Vagina (tissue), 2 donors: ENCODE measurements around the gene PIP5K1B. TPM values are rescaled to one million over a fixed set of nuclear protein-coding genes. Genes with fewer than 3 reads are reported as not detected.

Source experiments
- DNase-seq, 2 donors: peaks; one replicate each; pipeline ENCODE4 v3.0.0-alpha.2; 2017; ENCODE audit errors: extremely low spot score in 2 of 2
- H3K27ac ChIP-seq: fragments of 200-600 bp; sonication (generic); one replicate; pipeline ENCODE4 v1.5.1; 2019
- H3K27me3 ChIP-seq: fragments of 200-600 bp; sonication (generic); one replicate; pipeline ENCODE4 v1.5.1; 2019
- H3K36me3 ChIP-seq, 2 donors: fragments of 200-600 bp; sonication (generic); one replicate each; pipeline ENCODE4 v1.5.1; 2017 to 2019
- H3K4me1 ChIP-seq: fragments of 200-600 bp; sonication (generic); one replicate; pipeline ENCODE4 v1.5.1; 2019
- H3K4me3 ChIP-seq, 2 donors: fragments of 200-600 bp; sonication (generic); 1 replicate in 1 of 2; 2 replicates in 1 of 2; pipeline ENCODE4 v1.5.1; 2016 to 2019
- H3K9me3 ChIP-seq: fragments of 200-600 bp; sonication (generic); one replicate; pipeline ENCODE4 v1.5.1; 2019
- CTCF ChIP-seq, 3 experiments: fragments of 450-650 bp in 2 of 3; fragments of 200-600 bp in 1 of 3; sonication (generic) in 1 of 3; IDR thresholded peaks; one replicate each; pipeline ENCODE4 v1.5.1; 2017 to 2019; ENCODE audit warnings: antibody characterized with exemption in 3 of 3, mild to moderate bottlenecking in 2 of 3, moderate library complexity in 2 of 3
- POLR2A ChIP-seq, 2 donors: fragments of 450-650 bp; IDR thresholded peaks; one replicate each; pipeline ENCODE4 v1.6.1; 2017; ENCODE audit warnings: antibody characterized with exemption in 2 of 2, mild to moderate bottlenecking in 2 of 2, moderate library complexity in 2 of 2
- POLR2AphosphoS5 ChIP-seq, 2 donors: sonication (generic); formaldehyde crosslinking; IDR thresholded peaks; one replicate each; pipeline ENCODE4 v1.9.0; 2017; ENCODE audit warnings: antibody characterized with exemption in 2 of 2, mild to moderate bottlenecking in 2 of 2, low read depth in 1 of 2; ENCODE audit not compliant: insufficient read depth in 1 of 2
- intact Hi-C: fragments of 100-400 bp; cut with DNase I; formaldehyde crosslinking; loops from one replicate; pipeline ENCODE4 v1.15.1; 2023
- total RNA-seq: library from RNA; depleted of rRNA; stranded (reverse); fragments of >200 nt; gene quantifications from one replicate; pipeline ENCODE4 v1.2.3, GENCODE V29; 2016

The PIP5K1B gene
- total RNA-seq, 1 donor from 2014 or later = 2.9 TPM

GRCh38 chr9:69009708-69010107 is 304.7 kb downstream of the PIP5K1B start:
- Histone ChIP-seq H3K4me3 (no peak overlapping the region), H3K4me1 (no peaks in the 10 kb centered on the region), H3K27me3 (no peaks in the 10 kb centered on the region), H3K27ac (no peak overlapping the region), H3K36me3 (no peaks in the 10 kb centered on the region), H3K9me3 (no peaks in the 10 kb centered on the region)
- DNase-seq = no peak
- TF ChIP-seq CTCF (IDR thresholded peaks at IDR 0.05) (no peak), POLR2AphosphoS5 (IDR thresholded peaks at IDR 0.05; ENCODE audit: insufficient read depth in 1 of 2, low read depth in 1 of 2) (no peak), POLR2A (IDR thresholded peaks at IDR 0.05) (no peak)
- intact Hi-C loops = no loop called here

- DNase-seq = no peak
- H3K4me1 ChIP-seq = no peaks in the 10 kb centered on the region
- TF ChIP-seq POLR2A (IDR thresholded peaks at IDR 0.05) (no peak), POLR2AphosphoS5 (IDR thresholded peaks at IDR 0.05; ENCODE audit: insufficient read depth in 1 of 2, low read depth in 1 of 2) (no peak), CTCF (IDR thresholded peaks at IDR 0.05) (no peak)
Measured at GRCh38 chr9:69012696-69013381, 307.8 kb downstream of the PIP5K1B start.

GRCh38 chr9:69013382-69013727 is 308.3 kb downstream of the PIP5K1B start:
- Histone ChIP-seq H3K36me3 (no peaks in the 10 kb centered on the region), H3K4me1 (no peaks in the 10 kb centered on the region), H3K9me3 (no peaks in the 10 kb centered on the region), H3K4me3 (no peak overlapping the region), H3K27ac (no peak overlapping the region), H3K27me3 (no peaks in the 10 kb centered on the region)
- intact Hi-C loops = no loop called here
- no peak for DNase-seq
- TF ChIP-seq POLR2A (IDR thresholded peaks at IDR 0.05) = no peak
- TF ChIP-seq CTCF (IDR thresholded peaks at IDR 0.05) = no peak

More at GRCh38 chr9:69012696-69013381, 307.8 kb downstream of the PIP5K1B start:
- Histone ChIP-seq H3K27ac (no peak overlapping the region), H3K36me3 (no peaks in the 10 kb centered on the region), H3K4me3 (no peak overlapping the region), H3K27me3 (no peaks in the 10 kb centered on the region), H3K9me3 (no peaks in the 10 kb centered on the region)
- intact Hi-C loops = no loop called here

GRCh38 chr9:69014013-69014412 is 309.0 kb downstream of the PIP5K1B start, which contains the start of gene PRKACG:
TSS of gene PRKACG (minus strand) at chr9:69014113. CDS start at chr9:69014092, 21 bp downstream.
- no peaks in the 10 kb centered on the region for H3K36me3 ChIP-seq
- no peaks in the 10 kb centered on the region for H3K27me3 ChIP-seq
- DNase-seq = no peak
- H3K4me1 ChIP-seq = no peaks in the 10 kb centered on the region
- TF ChIP-seq CTCF (IDR thresholded peaks at IDR 0.05) = no peak
- no peak for TF ChIP-seq POLR2AphosphoS5 (IDR thresholded peaks at IDR 0.05; ENCODE audit: insufficient read depth in 1 of 2, low read depth in 1 of 2)
- no peak for TF ChIP-seq POLR2A (IDR thresholded peaks at IDR 0.05)
- H3K9me3 ChIP-seq = no peaks in the 10 kb centered on the region
- H3K4me3 ChIP-seq = no peak within 1 kb of the TSS
- intact Hi-C loops = no loop called here
- no peak within 1 kb of the TSS for H3K27ac ChIP-seq
